GM23338 (cell line): ENCODE results near the gene IL13RA2. TPM values are rescaled to one million over a fixed set of nuclear protein-coding genes. Genes with fewer than 3 reads are reported as not detected.

Source experiments
- ATAC-seq: fragments of 200-7000 bp; cut with Tn5 transposase; 3 replicates; pipeline ENCODE4 v1.9.1; 2020
- DNase-seq: peaks from one replicate; pipeline ENCODE4 v3.0.0-alpha.2; 2015; ENCODE audit warnings: low spot score
- H2AFZ ChIP-seq: fragments of 200-600 bp; sonication (generic); 2 replicates; pipeline ENCODE4 v1.8.0; 2016; ENCODE audit warnings: antibody characterized with exemption, mild to moderate bottlenecking, moderate library complexity
- H3F3A ChIP-seq: fragments of 200-600 bp; sonication (generic); replicated peaks from 2 replicates; pipeline ENCODE4 v1.8.0; 2017; ENCODE audit warnings: antibody characterized with exemption, mixed run types, low read depth
- H3K27ac ChIP-seq: fragments of 200-600 bp; sonication (generic); 2 replicates; pipeline ENCODE4 v1.6.1; 2016; ENCODE audit warnings: low read depth
- H3K27me3 ChIP-seq: fragments of 200-600 bp; sonication (generic); 2 replicates; pipeline ENCODE4 v1.8.0; 2016; ENCODE audit warnings: mild to moderate bottlenecking, mixed run types, moderate library complexity; ENCODE audit not compliant: insufficient read depth
- H3K36me3 ChIP-seq: fragments of 200-600 bp; sonication (generic); 2 replicates; pipeline ENCODE4 v1.8.0; 2016; ENCODE audit warnings: mild to moderate bottlenecking; ENCODE audit not compliant: insufficient read depth
- H3K4me1 ChIP-seq: fragments of 200-600 bp; sonication (generic); 2 replicates; pipeline ENCODE4 v1.8.0; 2016; ENCODE audit warnings: mild to moderate bottlenecking, moderate library complexity; ENCODE audit not compliant: insufficient read depth
- H3K4me2 ChIP-seq: fragments of 200-600 bp; sonication (generic); 2 replicates; pipeline ENCODE4 v1.7.1; 2017; ENCODE audit warnings: mixed run types
- H3K4me3 ChIP-seq: fragments of 200-600 bp; sonication (generic); 2 replicates; pipeline ENCODE4 v1.6.1; 2016; ENCODE audit warnings: mixed run types
- H3K79me2 ChIP-seq: fragments of 200-600 bp; sonication (generic); replicated peaks from 2 replicates; pipeline ENCODE4 v1.8.0; 2017; ENCODE audit warnings: mild to moderate bottlenecking; ENCODE audit not compliant: insufficient read depth
- H3K9me2 ChIP-seq: fragments of 200-600 bp; sonication (generic); 2 replicates; pipeline ENCODE4 v1.8.0; 2017; ENCODE audit not compliant: insufficient read depth
- H4K20me1 ChIP-seq: fragments of 200-600 bp; sonication (generic); replicated peaks from 2 replicates; pipeline ENCODE4 v1.8.0; 2017; ENCODE audit warnings: mild to moderate bottlenecking; ENCODE audit not compliant: insufficient read depth
- H3K27ac Mint-ChIP-seq: 2 replicates; pipeline ENCODE4 v1.8.0; 2020; ENCODE audit warnings: inconsistent platforms, mild to moderate bottlenecking, moderate library complexity, mixed read lengths
- H3K27me3 Mint-ChIP-seq: 3 replicates; pipeline ENCODE4 v1.8.0; 2022; ENCODE audit warnings: low read depth, mild to moderate bottlenecking, moderate library complexity, mixed read lengths, inconsistent platforms; ENCODE audit not compliant: insufficient read depth, poor library complexity
- H3K36me3 Mint-ChIP-seq: 3 replicates; pipeline ENCODE4 v1.8.0; 2021; ENCODE audit warnings: low read depth, mild to moderate bottlenecking, inconsistent platforms, moderate library complexity, mixed read lengths
- H3K4me1 Mint-ChIP-seq: 3 replicates; pipeline ENCODE4 v1.8.0; 2020; ENCODE audit warnings: mild to moderate bottlenecking, inconsistent platforms, mixed read lengths
- H3K4me3 Mint-ChIP-seq: 3 replicates; pipeline ENCODE4 v1.8.0; 2021; ENCODE audit warnings: moderate library complexity, mild to moderate bottlenecking, inconsistent platforms, mixed read lengths
- H3K9me3 Mint-ChIP-seq: 3 replicates; pipeline ENCODE4 v1.8.0; 2020; ENCODE audit warnings: moderate library complexity, mild to moderate bottlenecking, inconsistent platforms, mixed read lengths
- CREB1 ChIP-seq: fragments of 250-450 bp; sonication (Bioruptor Pico); IDR thresholded peaks from 2 replicates; pipeline ENCODE4 v1.5.0; 2020; ENCODE audit warnings: low read depth, mild to moderate bottlenecking, moderate library complexity
- CTCF ChIP-seq, 2 experiments: fragments of 200-600 bp in 1 of 2; sonication (generic) in 1 of 2; conservative IDR thresholded peaks; 2 replicates each; pipeline versions ENCODE4 v1.5.1 to v1.6.1; 2016 to 2017; ENCODE audit warnings: antibody characterized with exemption in 2 of 2, low read depth in 2 of 2, mild to moderate bottlenecking in 2 of 2, moderate library complexity in 1 of 2
- EZH2 ChIP-seq: fragments of 200-600 bp; sonication (generic); IDR thresholded peaks from one replicate; pipeline ENCODE4 v1.8.0; 2017; ENCODE audit warnings: antibody characterized with exemption, mild to moderate bottlenecking, low read depth; ENCODE audit not compliant: unreplicated experiment
- EZH2phosphoT487 ChIP-seq: fragments of 200-600 bp; sonication (generic); IDR thresholded peaks from one replicate; pipeline ENCODE4 v1.8.1; 2018; ENCODE audit warnings: antibody characterized with exemption; ENCODE audit not compliant: unreplicated experiment
- JUNB ChIP-seq: IDR thresholded peaks from one replicate; pipeline ENCODE4 v1.6.1; 2016; ENCODE audit warnings: antibody characterized with exemption; ENCODE audit not compliant: unreplicated experiment
- NANOG ChIP-seq: IDR thresholded peaks from 2 replicates; pipeline ENCODE4 v1.6.1; 2016; ENCODE audit warnings: antibody characterized with exemption, borderline replicate concordance
- POLR2AphosphoS5 ChIP-seq: IDR thresholded peaks from 2 replicates; pipeline ENCODE4 v1.6.1; 2016; ENCODE audit warnings: antibody characterized with exemption, low read depth
- ZNF114 ChIP-seq: fragments of 250-450 bp; sonication (Bioruptor Pico); IDR thresholded peaks from 2 replicates; pipeline ENCODE4 v1.5.0; 2020; ENCODE audit warnings: mild to moderate bottlenecking, moderate library complexity
- ZNF331 ChIP-seq: fragments of 250-450 bp; sonication (Bioruptor Pico); IDR thresholded peaks from 2 replicates; pipeline ENCODE4 v1.5.0; 2020; ENCODE audit warnings: low read depth, mild to moderate bottlenecking, moderate library complexity
- polyA plus RNA-seq: library from polyadenylated mRNA; unstranded; fragments of >200 nt; fragmentation: Nextera tagmentation; extraction: Ambion mirVana; gene quantifications from 2 replicates; pipeline ENCODE4 v1.2.1, GENCODE V29; 2016
- total RNA-seq: library from RNA; depleted of rRNA; stranded (reverse); fragments of >200 nt; shearing (Covaris generic); gene quantifications from 2 replicates; pipeline ENCODE4 v1.2.3, GENCODE V29; 2014
- TF ChIP-seq, protein P1 (sequence below): IDR thresholded peaks from 2 replicates; pipeline ENCODE4 v1.6.1; 2016; ENCODE audit warnings: antibody characterized with exemption
- TF ChIP-seq, protein P2 (sequence below): IDR thresholded peaks from one replicate; pipeline ENCODE4 v1.6.1; 2018; ENCODE audit warnings: antibody characterized with exemption; ENCODE audit not compliant: unreplicated experiment

The IL13RA2 gene
- total and polyA plus RNA-seq, 2 experiments from 2014 or later: not detected

DNA sequence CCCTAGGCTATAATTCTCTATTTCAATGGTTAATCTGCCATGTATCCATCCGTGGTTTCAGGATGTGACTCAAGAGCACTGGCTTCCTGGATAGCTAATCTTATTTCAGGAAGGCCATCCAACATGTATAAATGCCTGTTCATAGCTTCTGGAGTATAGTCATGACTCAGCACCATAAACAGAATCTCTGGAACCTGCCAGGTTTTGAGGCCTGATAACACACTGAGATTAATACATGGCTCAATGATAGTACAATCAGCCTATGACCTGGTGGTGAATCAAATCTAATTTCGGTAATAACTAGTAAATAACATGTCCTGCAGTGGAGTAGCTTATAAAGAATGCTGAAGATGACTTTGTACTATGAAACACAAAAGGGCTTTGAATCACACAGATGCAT, 5.7 kb upstream of the IL13RA2 start:
- Histone ChIP-seq H3K4me3 (no peak overlapping the region), H4K20me1 (no peaks in the 10 kb centered on the region), H3F3A (no peaks in the 10 kb centered on the region), H3K27ac (no peak overlapping the region), H3K79me2 (no peaks in the 10 kb centered on the region), H3K4me1 (no peaks in the 10 kb centered on the region), H3K4me2 (no peak overlapping the region), H3K9me2 (no peaks in the 10 kb centered on the region), H3K27me3 (no peaks in the 10 kb centered on the region), H3K36me3 (no peaks in the 10 kb centered on the region), H2AFZ (no peak overlapping the region)
- TF ChIP-seq EZH2phosphoT487 (no peak), CTCF (conservative IDR thresholded peaks at IDR 0.05; ENCODE audit: low read depth in 2 of 2) (no peak), NANOG (no peak), POLR2AphosphoS5 (no peak), EZH2 (no peak), JUNB (no peak)
- TF ChIP-seq, protein P1, sequence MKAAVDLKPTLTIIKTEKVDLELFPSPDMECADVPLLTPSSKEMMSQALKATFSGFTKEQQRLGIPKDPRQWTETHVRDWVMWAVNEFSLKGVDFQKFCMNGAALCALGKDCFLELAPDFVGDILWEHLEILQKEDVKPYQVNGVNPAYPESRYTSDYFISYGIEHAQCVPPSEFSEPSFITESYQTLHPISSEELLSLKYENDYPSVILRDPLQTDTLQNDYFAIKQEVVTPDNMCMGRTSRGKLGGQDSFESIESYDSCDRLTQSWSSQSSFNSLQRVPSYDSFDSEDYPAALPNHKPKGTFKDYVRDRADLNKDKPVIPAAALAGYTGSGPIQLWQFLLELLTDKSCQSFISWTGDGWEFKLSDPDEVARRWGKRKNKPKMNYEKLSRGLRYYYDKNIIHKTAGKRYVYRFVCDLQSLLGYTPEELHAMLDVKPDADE: no peak
- H3K4me3 Mint-ChIP-seq: no peak overlapping the region
- H3K36me3 Mint-ChIP-seq: no peaks in the 10 kb centered on the region
- H3K4me1 Mint-ChIP-seq: no peaks in the 10 kb centered on the region
- DNase-seq: no peak
- no peaks in the 10 kb centered on the region for H3K27me3 Mint-ChIP-seq
- ATAC-seq: no peak
- no peaks in the 10 kb centered on the region for H3K9me3 Mint-ChIP-seq
- H3K27ac Mint-ChIP-seq: no peak overlapping the region

- Mint-ChIP-seq H3K27me3 (no peaks in the 10 kb centered on the region), H3K4me3 (no peak overlapping the region), H3K9me3 (no peaks in the 10 kb centered on the region), H3K4me1 (no peaks in the 10 kb centered on the region), H3K27ac (no peak overlapping the region), H3K36me3 (no peaks in the 10 kb centered on the region)
- TF ChIP-seq ZNF114 (no peak), CTCF (conservative IDR thresholded peaks at IDR 0.05; ENCODE audit: low read depth in 2 of 2) (no peak), CREB1 (CRISPR knock-in tag) (no peak), ZNF331 (CRISPR knock-in tag) (no peak), EZH2 (no peak)
- TF ChIP-seq, protein P2, sequence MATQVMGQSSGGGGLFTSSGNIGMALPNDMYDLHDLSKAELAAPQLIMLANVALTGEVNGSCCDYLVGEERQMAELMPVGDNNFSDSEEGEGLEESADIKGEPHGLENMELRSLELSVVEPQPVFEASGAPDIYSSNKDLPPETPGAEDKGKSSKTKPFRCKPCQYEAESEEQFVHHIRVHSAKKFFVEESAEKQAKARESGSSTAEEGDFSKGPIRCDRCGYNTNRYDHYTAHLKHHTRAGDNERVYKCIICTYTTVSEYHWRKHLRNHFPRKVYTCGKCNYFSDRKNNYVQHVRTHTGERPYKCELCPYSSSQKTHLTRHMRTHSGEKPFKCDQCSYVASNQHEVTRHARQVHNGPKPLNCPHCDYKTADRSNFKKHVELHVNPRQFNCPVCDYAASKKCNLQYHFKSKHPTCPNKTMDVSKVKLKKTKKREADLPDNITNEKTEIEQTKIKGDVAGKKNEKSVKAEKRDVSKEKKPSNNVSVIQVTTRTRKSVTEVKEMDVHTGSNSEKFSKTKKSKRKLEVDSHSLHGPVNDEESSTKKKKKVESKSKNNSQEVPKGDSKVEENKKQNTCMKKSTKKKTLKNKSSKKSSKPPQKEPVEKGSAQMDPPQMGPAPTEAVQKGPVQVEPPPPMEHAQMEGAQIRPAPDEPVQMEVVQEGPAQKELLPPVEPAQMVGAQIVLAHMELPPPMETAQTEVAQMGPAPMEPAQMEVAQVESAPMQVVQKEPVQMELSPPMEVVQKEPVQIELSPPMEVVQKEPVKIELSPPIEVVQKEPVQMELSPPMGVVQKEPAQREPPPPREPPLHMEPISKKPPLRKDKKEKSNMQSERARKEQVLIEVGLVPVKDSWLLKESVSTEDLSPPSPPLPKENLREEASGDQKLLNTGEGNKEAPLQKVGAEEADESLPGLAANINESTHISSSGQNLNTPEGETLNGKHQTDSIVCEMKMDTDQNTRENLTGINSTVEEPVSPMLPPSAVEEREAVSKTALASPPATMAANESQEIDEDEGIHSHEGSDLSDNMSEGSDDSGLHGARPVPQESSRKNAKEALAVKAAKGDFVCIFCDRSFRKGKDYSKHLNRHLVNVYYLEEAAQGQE: no peak
- TF ChIP-seq, protein P1: no peak
- Histone ChIP-seq H3K4me1 (no peaks in the 10 kb centered on the region), H4K20me1 (no peaks in the 10 kb centered on the region), H3K4me3 (no peak overlapping the region), H3K9me2 (no peaks in the 10 kb centered on the region), H3K79me2 (no peaks in the 10 kb centered on the region), H2AFZ (no peak overlapping the region), H3K36me3 (no peaks in the 10 kb centered on the region), H3K4me2 (no peak overlapping the region), H3K27me3 (no peaks in the 10 kb centered on the region), H3K27ac (no peak overlapping the region), H3F3A (no peaks in the 10 kb centered on the region)
- DNase-seq (no peak), ATAC-seq (no peak)
These were observed 3.7 kb upstream of the IL13RA2 start for GRCh38 chrX:115021121-115021520.
